Endothelial cell (in vitro differentiated cells): ENCODE data around the gene TPSG1. TPM values are rescaled to one million over a fixed set of nuclear protein-coding genes. Genes with fewer than 3 reads are reported as not detected.

Experiments used
- DNase-seq: peaks from one replicate; pipeline ENCODE4 v3.0.0; 2021; ENCODE audit warnings: low spot score
- H3K27ac Mint-ChIP-seq: one replicate; pipeline ENCODE4 v1.8.0; 2021; ENCODE audit warnings: mixed read lengths, inconsistent platforms; ENCODE audit not compliant: unreplicated experiment
- H3K27me3 Mint-ChIP-seq: one replicate; pipeline ENCODE4 v1.8.0; 2021; ENCODE audit warnings: mild to moderate bottlenecking, moderate library complexity, mixed read lengths, inconsistent platforms; ENCODE audit not compliant: unreplicated experiment
- H3K36me3 Mint-ChIP-seq: one replicate; pipeline ENCODE4 v1.8.0; 2021; ENCODE audit warnings: mild to moderate bottlenecking, low read depth, mixed read lengths, inconsistent platforms; ENCODE audit not compliant: unreplicated experiment
- H3K4me1 Mint-ChIP-seq: one replicate; pipeline ENCODE4 v1.8.0; 2021; ENCODE audit warnings: mild to moderate bottlenecking, mixed read lengths, inconsistent platforms; ENCODE audit not compliant: unreplicated experiment
- H3K4me3 Mint-ChIP-seq: one replicate; pipeline ENCODE4 v1.8.0; 2021; ENCODE audit warnings: mild to moderate bottlenecking, mixed read lengths, inconsistent platforms; ENCODE audit not compliant: unreplicated experiment
- H3K9me3 Mint-ChIP-seq: one replicate; pipeline ENCODE4 v1.8.0; 2021; ENCODE audit warnings: mixed read lengths, inconsistent platforms; ENCODE audit not compliant: unreplicated experiment
- total RNA-seq: library from RNA; stranded (reverse); fragmentation: NEBNext Ultra II Directional; extraction: Animal tissue kit (Norgen Biotek cat#: 25700); gene quantifications from one replicate; pipeline ENCODE4 v1.2.1, GENCODE V29; 2021; ENCODE audit not compliant: unreplicated experiment
- TF ChIP-seq, protein P1 (sequence below): fragments of 200-600 bp; sonication (generic); IDR thresholded peaks from one replicate; pipeline ENCODE4 v1.5.0; 2021; ENCODE audit warnings: antibody characterized with exemption; ENCODE audit not compliant: unreplicated experiment

The TPSG1 gene
- total RNA-seq, 1 donor from 2014 or later = not detected

- H3K27ac Mint-ChIP-seq = no peak overlapping the region
- no peak for DNase-seq
- no peaks in the 10 kb centered on the region for H3K4me1 Mint-ChIP-seq
- H3K36me3 Mint-ChIP-seq = peaks cover 4% of the 10 kb centered on the region
- peaks cover 16% of the 10 kb centered on the region for H3K27me3 Mint-ChIP-seq
- no peak overlapping the region for H3K4me3 Mint-ChIP-seq
- no peaks in the 10 kb centered on the region for H3K9me3 Mint-ChIP-seq
- TF ChIP-seq, protein P1, sequence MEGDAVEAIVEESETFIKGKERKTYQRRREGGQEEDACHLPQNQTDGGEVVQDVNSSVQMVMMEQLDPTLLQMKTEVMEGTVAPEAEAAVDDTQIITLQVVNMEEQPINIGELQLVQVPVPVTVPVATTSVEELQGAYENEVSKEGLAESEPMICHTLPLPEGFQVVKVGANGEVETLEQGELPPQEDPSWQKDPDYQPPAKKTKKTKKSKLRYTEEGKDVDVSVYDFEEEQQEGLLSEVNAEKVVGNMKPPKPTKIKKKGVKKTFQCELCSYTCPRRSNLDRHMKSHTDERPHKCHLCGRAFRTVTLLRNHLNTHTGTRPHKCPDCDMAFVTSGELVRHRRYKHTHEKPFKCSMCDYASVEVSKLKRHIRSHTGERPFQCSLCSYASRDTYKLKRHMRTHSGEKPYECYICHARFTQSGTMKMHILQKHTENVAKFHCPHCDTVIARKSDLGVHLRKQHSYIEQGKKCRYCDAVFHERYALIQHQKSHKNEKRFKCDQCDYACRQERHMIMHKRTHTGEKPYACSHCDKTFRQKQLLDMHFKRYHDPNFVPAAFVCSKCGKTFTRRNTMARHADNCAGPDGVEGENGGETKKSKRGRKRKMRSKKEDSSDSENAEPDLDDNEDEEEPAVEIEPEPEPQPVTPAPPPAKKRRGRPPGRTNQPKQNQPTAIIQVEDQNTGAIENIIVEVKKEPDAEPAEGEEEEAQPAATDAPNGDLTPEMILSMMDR = no peak
Observed at GRCh38 chr16:1260101-1260680, 35.1 kb upstream of the TPSG1 start.

DNA sequence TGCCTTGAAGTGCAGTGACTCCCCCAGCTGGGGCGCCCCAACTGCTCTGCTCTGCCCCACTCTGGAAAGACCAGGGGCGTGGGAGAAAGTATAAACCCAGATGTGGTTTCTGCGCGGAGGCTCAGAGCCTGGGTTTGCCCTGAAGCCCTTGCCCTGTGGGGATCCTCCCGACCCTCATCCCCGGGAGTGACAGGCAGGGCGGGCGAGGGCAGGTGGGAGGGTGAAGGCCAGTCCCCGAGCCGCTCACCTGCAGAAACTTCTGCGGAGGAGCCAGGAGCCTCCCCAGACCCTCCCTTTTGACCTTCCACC is 34.6 kb upstream of the TPSG1 start:
- no peak overlapping the region for H3K27ac Mint-ChIP-seq
- peaks cover 4% of the 10 kb centered on the region for H3K36me3 Mint-ChIP-seq
- H3K9me3 Mint-ChIP-seq = no peaks in the 10 kb centered on the region

GRCh38 chr16:1258906-1259759 is 34.1 kb upstream of the TPSG1 start:
- H3K27me3 Mint-ChIP-seq = peaks cover 13% of the 10 kb centered on the region
- H3K4me1 Mint-ChIP-seq = no peaks in the 10 kb centered on the region
- DNase-seq = no peak
- H3K36me3 Mint-ChIP-seq = no peaks in the 10 kb centered on the region
- no peak overlapping the region for H3K4me3 Mint-ChIP-seq
- TF ChIP-seq, protein P1 = no peak
- no peak overlapping the region for H3K27ac Mint-ChIP-seq
- no peaks in the 10 kb centered on the region for H3K9me3 Mint-ChIP-seq

More for the DNA sequence above, 34.6 kb upstream of the TPSG1 start:
- no peaks in the 10 kb centered on the region for H3K4me1 Mint-ChIP-seq
- DNase-seq = no peak
- TF ChIP-seq, protein P1 = no peak
- peaks cover 13% of the 10 kb centered on the region for H3K27me3 Mint-ChIP-seq
- H3K4me3 Mint-ChIP-seq = no peak overlapping the region

- Mint-ChIP-seq H3K27me3 (peaks cover 13% of the 10 kb centered on the region), H3K4me1 (no peaks in the 10 kb centered on the region), H3K27ac (no peak overlapping the region), H3K9me3 (no peaks in the 10 kb centered on the region), H3K36me3 (no peaks in the 10 kb centered on the region), H3K4me3 (no peak overlapping the region)
- no peak for DNase-seq
- TF ChIP-seq, protein P1 = no peak
Observed at GRCh38 chr16:1258225-1258600, 33.1 kb upstream of the TPSG1 start.

DNA sequence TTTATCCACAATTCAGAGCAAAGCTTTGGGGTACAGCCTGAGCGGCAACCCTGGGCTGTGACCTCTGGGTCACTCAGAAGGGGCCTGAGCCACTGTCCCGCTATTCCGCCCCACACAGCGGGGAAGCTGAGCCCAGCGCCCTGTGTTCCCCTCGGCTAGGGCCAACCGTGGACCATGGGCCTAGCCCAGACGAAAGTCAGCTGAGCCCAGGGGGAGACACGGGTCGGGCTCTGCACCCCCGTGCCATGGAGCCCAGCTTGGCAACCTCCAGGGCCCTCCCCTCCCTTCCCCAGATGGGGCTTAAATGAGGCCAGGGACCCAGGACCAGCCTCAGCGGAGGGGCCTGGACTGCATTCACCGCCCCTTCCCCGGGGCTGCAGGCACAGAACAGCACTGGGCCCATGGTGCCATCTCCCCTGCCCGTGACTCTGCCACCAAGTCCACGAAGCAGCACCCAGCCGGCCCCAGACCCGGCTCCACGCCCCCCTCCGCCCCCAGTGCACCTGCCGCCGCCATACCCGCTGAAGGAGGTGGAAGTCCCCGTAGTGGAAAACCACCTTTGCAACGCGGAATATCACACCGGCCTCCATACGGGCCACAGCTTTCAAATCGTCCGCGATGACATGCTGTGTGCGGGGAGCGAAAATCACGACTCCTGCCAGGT is 32.6 kb upstream of the TPSG1 start:
- DNase-seq = no peak

More for the DNA sequence above, 32.6 kb upstream of the TPSG1 start:
- no peaks in the 10 kb centered on the region for H3K36me3 Mint-ChIP-seq
- H3K4me1 Mint-ChIP-seq = no peaks in the 10 kb centered on the region
- TF ChIP-seq, protein P1 = no peak
- H3K27me3 Mint-ChIP-seq = peaks cover 13% of the 10 kb centered on the region
- H3K4me3 Mint-ChIP-seq = no peak overlapping the region
- no peaks in the 10 kb centered on the region for H3K9me3 Mint-ChIP-seq
- no peak overlapping the region for H3K27ac Mint-ChIP-seq
